HUES48 (cell line): ENCODE data around the gene FGF11.

ENCODE experiments used
- H3K27ac ChIP-seq: one replicate; pipeline ENCODE4 v1.7.0; 2013; ENCODE audit warnings: low read depth, low read length, inconsistent platforms
- H3K27me3 ChIP-seq: 2 replicates; pipeline ENCODE4 v1.6.1; 2013; ENCODE audit warnings: mild to moderate bottlenecking, low read length; ENCODE audit not compliant: control insufficient read depth, insufficient read depth
- H3K36me3 ChIP-seq: 2 replicates; pipeline ENCODE4 v1.6.1; 2013; ENCODE audit warnings: low read length; ENCODE audit not compliant: control insufficient read depth, insufficient read depth
- H3K4me1 ChIP-seq: 2 replicates; pipeline ENCODE4 v1.6.1; 2013; ENCODE audit warnings: mild to moderate bottlenecking, low read length; ENCODE audit not compliant: control insufficient read depth, insufficient read depth
- H3K4me3 ChIP-seq: 2 replicates; pipeline ENCODE4 v1.5.1; 2013; ENCODE audit warnings: mild to moderate bottlenecking, low read depth, low read length
- H3K9ac ChIP-seq: 2 replicates; pipeline ENCODE4 v1.6.1; 2013; ENCODE audit warnings: mild to moderate bottlenecking, low read depth, low read length, moderate library complexity
- H3K9me3 ChIP-seq: 2 replicates; pipeline ENCODE4 v1.6.1; 2013; ENCODE audit warnings: low read length; ENCODE audit not compliant: control insufficient read depth, insufficient read depth

Gene FGF11

DNA sequence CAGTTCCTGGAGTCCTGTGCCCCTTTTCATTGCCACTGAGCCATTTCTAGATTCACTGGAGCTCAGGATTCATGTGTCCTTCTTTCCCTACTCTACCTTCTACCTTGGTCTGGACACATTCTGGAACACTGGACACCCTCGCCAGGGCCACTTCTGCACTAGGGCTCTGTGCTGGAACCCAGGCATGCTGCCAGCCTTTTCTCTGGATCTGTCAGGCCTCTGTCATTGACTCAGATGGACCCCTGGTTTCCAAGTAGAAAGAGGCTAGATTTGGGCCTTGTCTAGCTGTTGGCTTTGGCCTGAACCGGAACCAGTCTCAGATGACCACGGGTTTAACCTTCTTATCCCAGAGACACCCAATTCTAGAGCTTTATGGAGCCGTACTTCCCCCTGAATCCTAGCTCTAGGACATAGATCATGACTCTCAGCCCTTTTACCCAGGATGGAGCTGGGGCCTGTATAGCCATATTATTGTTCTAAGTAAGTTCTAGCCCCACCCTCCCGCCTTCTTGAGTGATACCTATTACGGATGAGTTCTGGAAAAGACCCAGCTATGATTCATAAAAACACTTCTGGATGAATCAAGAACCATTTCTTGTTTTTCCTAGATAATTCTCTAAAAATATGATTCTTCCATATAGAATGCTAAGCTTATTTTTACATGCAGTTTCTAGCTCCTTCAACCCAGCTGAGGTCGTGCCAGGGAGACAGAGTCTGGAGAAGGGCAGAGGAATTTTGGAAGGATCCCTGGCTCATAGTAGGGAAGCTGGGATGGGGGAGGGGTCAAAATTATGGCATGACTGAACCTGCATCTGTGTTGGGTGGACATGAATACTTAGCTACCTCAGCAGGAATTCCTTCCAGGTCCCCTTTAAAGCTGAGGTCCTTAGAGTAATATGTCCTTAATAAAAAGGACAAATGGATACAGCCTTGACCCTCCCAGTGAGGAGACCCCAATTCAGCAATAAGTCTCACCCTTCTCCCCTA, 4.5 kb downstream of the FGF11 start:
- no peaks in the 10 kb centered on the region for H3K36me3 ChIP-seq
- H3K9me3 ChIP-seq = no peaks in the 10 kb centered on the region
- H3K27ac ChIP-seq = no peak overlapping the region
- H3K27me3 ChIP-seq = peaks cover 10% of the 10 kb centered on the region
- no peak overlapping the region for H3K4me3 ChIP-seq
- H3K4me1 ChIP-seq = peaks cover 18% of the 10 kb centered on the region
- H3K9ac ChIP-seq = no peak overlapping the region

DNA sequence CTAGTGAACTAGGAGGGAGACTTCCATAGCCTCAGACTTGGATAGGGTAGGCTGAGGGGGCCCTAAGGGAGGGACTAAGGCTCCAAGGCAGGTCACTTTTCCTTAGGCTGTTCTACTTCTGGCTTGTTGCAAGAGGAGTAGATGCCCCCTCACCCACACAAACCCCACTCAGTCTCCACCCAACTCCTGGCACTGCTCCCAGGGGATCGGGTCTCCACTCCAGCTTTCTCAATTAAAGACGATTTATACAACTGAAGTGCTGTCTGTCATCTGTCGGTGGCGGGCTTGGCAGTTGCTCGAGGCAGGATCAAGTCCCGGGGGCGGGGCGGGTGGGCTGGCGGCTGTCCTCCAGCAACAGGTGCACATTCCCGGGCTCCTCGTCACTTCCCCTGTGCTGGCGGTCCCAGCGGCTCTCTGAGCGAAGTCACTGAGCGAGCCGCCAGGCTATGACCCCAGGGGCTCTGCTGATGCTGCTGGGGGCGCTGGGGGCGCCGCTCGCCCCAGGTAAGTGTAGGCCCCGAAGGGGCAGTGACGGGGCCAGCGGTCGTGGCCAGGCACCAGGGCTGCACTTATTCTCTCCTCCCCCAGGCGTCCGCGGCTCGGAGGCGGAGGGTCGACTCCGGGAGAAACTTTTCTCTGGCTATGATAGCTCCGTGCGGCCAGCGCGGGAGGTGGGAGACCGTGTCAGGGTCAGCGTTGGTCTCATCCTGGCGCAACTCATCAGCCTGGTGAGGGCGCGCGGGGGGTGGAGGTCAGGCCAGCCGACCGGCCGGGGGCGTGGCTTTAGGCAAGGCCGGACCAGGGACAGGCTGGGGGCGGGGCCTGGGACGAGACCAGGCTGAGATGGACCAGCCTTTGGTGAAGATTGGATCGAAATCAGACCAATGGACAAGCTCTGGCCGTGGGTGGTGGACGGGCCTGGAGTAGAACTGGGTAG, 5.6 kb downstream of the FGF11 start, which contains the start of gene CHRNB1:
CHRNB1 (plus strand) TSS at position 380 of the 937 bp plus-strand sequence; CDS start at position 447, 67 bp downstream.
- Histone ChIP-seq H3K36me3 (no peaks in the 10 kb centered on the region), H3K9me3 (no peaks in the 10 kb centered on the region), H3K27ac (peak within 1 kb of the TSS; percentile 76), H3K4me3 (peak within 1 kb of the TSS; percentile 68), H3K9ac (no peak within 1 kb of the TSS), H3K4me1 (peaks cover 15% of the 10 kb centered on the region), H3K27me3 (no peaks in the 10 kb centered on the region)

GRCh38 chr17:7445619-7445968, 6.3 kb downstream of the FGF11 start:
- Histone ChIP-seq H3K9me3 (no peaks in the 10 kb centered on the region), H3K9ac (no peak overlapping the region), H3K4me3 (peak overlapping the region; percentile 68), H3K4me1 (peaks cover 15% of the 10 kb centered on the region), H3K27me3 (no peaks in the 10 kb centered on the region), H3K27ac (peak overlapping the region; percentile 76), H3K36me3 (no peaks in the 10 kb centered on the region)

DNA sequence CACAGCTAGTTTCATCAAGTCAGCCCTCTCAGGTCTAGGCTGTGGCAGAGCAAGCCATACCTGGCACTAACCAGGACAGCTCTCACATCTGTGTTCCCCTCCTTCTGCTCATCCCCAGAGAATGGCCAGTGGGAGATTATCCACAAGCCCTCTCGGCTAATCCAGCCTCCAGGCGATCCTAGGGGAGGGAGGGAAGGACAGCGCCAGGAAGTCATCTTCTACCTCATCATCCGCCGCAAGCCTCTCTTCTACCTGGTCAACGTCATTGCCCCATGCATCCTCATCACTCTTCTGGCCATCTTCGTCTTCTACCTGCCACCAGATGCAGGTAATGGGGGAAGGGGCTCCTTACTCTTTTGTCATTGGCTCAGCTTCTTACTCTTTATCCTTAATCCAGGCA, 9.1 kb downstream of the FGF11 start:
- H3K27me3 ChIP-seq = no peaks in the 10 kb centered on the region
- no peak overlapping the region for H3K9ac ChIP-seq
- H3K4me3 ChIP-seq = no peak overlapping the region
- no peaks in the 10 kb centered on the region for H3K36me3 ChIP-seq
- H3K27ac ChIP-seq = no peak overlapping the region
- H3K4me1 ChIP-seq = peaks cover 8% of the 10 kb centered on the region
- no peaks in the 10 kb centered on the region for H3K9me3 ChIP-seq

DNA sequence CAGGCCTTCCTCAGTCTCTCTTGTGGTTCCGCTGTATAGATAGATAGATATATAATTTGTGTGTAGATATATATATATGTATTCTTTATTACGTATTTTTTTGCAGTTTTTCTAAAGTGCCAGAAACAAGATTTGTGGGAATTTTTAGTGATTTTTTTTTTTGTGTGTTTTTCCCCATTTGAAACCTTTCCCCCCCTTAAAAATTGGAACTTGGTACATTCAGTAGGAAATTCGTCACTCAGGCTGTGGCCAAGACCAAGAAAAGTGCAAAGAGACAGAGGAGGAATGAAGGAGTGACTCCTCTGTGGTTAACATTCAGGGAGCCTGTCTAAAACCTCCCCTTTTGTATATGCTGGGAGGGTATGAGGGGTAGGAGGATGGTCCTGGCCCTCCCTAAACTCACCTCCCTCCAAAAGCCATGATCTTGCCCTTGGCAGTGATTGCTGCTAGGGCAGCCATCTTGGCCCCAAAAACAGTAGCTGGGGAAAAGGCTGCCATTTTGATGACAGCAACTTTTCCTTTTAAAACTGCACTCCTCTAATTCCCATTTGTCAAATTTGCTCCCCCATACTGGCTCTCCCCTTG, 20.7 kb downstream of the FGF11 start:
- no peak overlapping the region for H3K4me3 ChIP-seq
- H3K4me1 ChIP-seq = peaks cover 12% of the 10 kb centered on the region; the same call in 1 of the 2 replicates
- H3K27ac ChIP-seq = no peak overlapping the region
- no peaks in the 10 kb centered on the region for H3K9me3 ChIP-seq
- H3K27me3 ChIP-seq = no peaks in the 10 kb centered on the region
- H3K9ac ChIP-seq = no peak overlapping the region
- peaks cover 9% of the 10 kb centered on the region for H3K36me3 ChIP-seq

DNA sequence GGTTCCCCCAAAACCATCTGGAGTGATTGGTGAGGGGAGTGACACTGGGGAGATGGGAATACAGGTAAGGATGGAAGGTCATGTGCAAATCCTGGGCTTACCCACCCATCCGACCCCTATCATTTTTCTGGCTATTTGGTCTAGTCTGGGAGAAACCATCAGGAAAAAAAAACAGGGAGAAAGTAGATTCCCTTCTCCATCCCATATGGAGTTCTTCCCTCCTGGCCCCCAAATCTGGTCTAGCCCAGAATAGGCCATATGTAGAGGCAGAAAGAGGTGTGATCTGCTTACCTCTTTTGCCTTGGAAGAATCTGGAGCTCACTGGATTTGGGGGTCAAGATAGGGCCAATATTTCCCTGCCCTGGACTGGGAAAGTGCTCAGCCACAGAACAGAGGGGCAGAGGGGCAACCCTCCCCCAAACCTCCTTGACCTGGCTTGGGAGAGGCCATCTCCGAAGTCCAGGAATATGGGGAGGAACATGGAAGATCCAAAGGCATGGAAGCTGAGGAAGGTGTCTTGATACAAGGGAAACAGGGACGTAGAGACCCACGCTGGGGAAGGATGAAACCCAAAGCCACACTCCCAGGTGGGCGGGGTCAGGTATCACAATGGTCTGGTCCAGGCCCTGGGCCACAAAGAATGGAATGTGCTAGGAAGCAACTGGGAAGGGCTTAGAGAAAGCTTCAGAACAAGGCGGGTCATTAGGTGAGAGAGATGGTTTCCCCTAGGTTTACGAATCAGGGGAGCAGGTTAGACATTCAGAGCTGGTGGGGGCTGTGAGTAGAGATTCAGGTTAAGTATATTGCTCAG, 21.7 kb downstream of the FGF11 start:
- Histone ChIP-seq H3K4me3 (no peak overlapping the region), H3K27ac (no peak overlapping the region), H3K9me3 (no peaks in the 10 kb centered on the region), H3K4me1 (peaks cover 9% of the 10 kb centered on the region; the same call in 1 of the 2 replicates), H3K27me3 (no peaks in the 10 kb centered on the region), H3K36me3 (peaks cover 9% of the 10 kb centered on the region), H3K9ac (no peak overlapping the region)

- peaks cover 14% of the 10 kb centered on the region for H3K36me3 ChIP-seq
- H3K27me3 ChIP-seq = no peaks in the 10 kb centered on the region
- peaks cover 9% of the 10 kb centered on the region; the same call in 1 of the 2 replicates for H3K4me1 ChIP-seq
- H3K4me3 ChIP-seq = no peak overlapping the region
- H3K9ac ChIP-seq = no peak overlapping the region
- H3K27ac ChIP-seq = no peak overlapping the region
- H3K9me3 ChIP-seq = no peaks in the 10 kb centered on the region
These were observed 23.4 kb downstream of the FGF11 start for GRCh38 chr17:7462474-7463371.

- Histone ChIP-seq H3K27ac (no peak overlapping the region), H3K4me1 (peaks cover 9% of the 10 kb centered on the region; the same call in 1 of the 2 replicates), H3K4me3 (no peak overlapping the region), H3K27me3 (no peaks in the 10 kb centered on the region), H3K36me3 (peaks cover 14% of the 10 kb centered on the region), H3K9ac (no peak overlapping the region), H3K9me3 (no peaks in the 10 kb centered on the region)
These were observed 24.1 kb downstream of the FGF11 start for GRCh38 chr17:7463372-7463846.

DNA sequence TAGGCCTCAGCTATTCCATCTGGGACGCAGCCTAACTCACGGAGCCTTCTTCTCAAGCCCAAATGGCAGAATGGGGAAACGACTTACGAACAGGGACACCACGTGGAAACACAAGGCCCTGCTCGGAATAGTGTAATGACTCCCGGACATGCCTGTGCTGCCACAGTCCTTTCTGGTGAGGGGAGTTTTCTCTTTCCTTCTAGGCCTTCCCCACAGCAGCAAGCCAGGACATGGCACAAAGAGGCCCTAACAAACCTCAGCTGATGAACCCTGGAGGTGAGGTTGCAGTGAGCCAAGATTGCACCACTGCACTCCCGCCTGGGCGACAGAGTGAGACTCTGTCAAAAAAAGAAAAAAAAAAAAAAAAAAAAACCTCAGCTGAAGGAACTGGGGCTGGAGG, 24.8 kb downstream of the FGF11 start:
- peaks cover 14% of the 10 kb centered on the region for H3K36me3 ChIP-seq
- H3K27me3 ChIP-seq = no peaks in the 10 kb centered on the region
- peaks cover 9% of the 10 kb centered on the region; the same call in 1 of the 2 replicates for H3K4me1 ChIP-seq
- H3K4me3 ChIP-seq = no peak overlapping the region
- no peak overlapping the region for H3K9ac ChIP-seq
- no peaks in the 10 kb centered on the region for H3K9me3 ChIP-seq
- no peak overlapping the region for H3K27ac ChIP-seq
